ENCODE data around the gene LAMB2.
A peak's percentile ranks its signal among the peaks of the same experiment; 100 is the strongest.

GRCh38 chr3:49120438-49121131 is 12.3 kb downstream of the LAMB2 start, which contains the start of gene USP19:
- TF ChIP-seq CTCF (IDR thresholded peaks at IDR 0.05) (no peak), POLR2AphosphoS5 (IDR thresholded peaks at IDR 0.05) (peak; percentile 85 to 87 (median 86))
